A204.1 (cell line): ENCODE data around the gene ZNF662.
"Not testable (repeated sequence)": the region's sequence is repeated elsewhere in the genome, so short reads cannot be mapped to it uniquely, and the experiment has no call there.

Experiments
- FAIRE-seq: peaks from 2 replicates; lab custom pipeline; 2012; peaks lifted over from hg19 to GRCh38; lab: Jason Lieb, UNC

ZNF662 gene

DNA sequence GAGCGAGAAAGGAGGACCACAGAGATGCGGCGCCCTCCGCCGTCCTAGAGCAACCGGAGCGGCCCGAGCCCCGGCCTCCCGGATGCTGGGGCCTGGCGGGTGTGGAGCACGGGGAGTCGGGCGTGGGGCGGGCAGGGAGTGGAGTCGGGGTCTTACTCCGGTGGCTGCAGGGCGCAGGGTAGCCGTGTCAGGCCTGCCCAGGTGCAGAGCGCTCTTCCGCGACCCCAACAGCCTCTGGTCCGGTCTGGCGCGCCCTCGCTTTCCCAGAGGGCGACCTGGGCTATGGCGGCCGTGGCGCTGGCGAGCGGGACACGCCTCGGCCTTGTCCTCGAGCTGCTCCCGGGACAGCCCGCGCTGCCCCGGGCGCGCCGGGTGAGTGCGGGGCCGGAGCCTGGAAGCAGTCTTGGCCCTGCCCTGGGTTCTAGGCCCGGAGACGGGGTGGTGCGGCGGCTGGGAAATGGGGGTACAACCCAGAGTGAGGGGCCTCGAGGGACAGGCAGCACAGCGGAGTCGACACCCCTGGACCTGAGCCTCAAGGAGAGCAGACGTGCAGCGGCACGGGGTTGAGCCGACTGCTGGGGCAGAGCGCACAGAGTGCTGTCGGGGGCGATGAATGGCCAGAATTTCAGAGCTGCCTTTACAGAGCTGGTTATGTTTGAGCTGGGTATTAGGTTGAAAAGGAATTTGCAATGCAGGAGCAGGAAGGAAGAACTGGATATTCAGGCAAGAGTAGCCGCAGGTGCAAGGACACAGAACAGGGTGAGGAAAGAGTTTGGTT, at the start of gene ZNF662:
Gene ZNF662 (plus strand): TSS at position 73 of the 778 bp plus-strand sequence. CDS start 1,973 bp downstream, outside the sequence.
- FAIRE-seq = no peak

DNA sequence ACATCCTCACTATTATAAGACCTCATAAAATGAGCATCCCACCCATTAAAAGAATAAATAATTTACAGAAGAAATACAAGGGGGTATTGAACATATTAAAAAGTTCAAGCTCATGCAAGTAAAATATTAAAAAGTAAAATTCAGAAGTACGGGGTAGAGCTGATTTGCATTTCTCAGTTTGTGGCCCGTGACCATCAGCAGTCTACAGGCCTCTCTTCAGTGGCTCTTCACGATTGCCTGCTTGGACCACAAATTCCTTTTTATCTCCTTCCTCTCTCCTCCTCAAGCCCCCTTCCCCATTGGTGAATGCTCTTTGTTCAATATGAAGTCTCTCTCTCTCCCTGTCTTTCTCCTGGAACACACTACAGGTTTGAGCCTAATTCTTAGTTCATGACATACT, 49.4 kb upstream of the ZNF662 start:
- no peak for FAIRE-seq

DNA sequence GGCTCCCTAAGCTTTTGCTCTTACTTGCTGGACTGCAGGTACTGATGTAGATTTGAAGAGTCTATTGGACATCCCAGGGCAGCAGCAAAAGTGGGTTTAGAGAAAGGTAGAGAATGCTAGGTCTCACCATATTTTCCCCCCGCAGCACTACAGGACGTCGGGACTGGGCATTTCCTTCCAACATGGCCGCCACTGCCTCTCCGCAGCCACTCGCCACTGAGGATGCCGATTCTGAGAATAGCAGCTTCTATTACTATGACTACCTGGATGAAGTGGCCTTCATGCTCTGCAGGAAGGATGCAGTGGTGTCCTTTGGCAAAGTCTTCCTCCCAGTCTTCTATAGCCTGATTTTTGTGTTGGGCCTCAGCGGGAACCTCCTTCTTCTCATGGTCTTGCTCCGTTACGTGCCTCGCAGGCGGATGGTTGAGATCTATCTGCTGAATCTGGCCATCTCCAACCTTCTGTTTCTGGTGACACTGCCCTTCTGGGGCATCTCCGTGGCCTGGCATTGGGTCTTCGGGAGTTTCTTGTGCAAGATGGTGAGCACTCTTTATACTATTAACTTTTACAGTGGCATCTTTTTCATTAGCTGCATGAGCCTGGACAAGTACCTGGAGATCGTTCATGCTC, 41.5 kb upstream of the ZNF662 start:
- no peak for FAIRE-seq

DNA sequence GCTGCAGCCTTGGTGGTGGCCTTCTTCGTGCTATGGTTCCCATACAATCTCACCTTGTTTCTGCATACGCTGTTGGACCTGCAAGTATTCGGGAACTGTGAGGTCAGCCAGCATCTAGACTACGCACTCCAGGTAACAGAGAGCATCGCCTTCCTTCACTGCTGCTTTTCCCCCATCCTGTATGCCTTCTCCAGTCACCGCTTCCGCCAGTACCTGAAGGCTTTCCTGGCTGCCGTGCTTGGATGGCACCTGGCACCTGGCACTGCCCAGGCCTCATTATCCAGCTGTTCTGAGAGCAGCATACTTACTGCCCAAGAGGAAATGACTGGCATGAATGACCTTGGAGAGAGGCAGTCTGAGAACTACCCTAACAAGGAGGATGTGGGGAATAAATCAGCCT, 40.7 kb upstream of the ZNF662 start:
- no peak for FAIRE-seq

DNA sequence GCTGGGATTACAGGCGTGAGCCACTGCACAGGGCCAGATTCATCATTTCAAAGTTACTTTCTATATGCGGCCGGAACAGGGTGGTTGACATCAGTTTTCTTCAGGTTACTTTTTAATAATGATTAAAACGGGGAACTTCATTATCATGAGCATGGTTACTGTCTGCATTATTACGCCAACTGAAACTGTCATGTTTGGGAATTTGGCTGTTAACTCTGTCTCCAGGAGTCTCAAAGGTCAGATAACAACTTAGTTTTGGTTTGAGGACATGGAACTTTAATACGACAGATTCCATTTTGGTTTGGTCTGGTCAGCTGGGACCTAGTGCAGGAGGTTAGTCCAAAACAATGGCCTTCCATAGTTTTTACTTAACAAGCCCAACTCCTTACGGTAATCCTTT, 38.8 kb upstream of the ZNF662 start:
- no peak for FAIRE-seq

DNA sequence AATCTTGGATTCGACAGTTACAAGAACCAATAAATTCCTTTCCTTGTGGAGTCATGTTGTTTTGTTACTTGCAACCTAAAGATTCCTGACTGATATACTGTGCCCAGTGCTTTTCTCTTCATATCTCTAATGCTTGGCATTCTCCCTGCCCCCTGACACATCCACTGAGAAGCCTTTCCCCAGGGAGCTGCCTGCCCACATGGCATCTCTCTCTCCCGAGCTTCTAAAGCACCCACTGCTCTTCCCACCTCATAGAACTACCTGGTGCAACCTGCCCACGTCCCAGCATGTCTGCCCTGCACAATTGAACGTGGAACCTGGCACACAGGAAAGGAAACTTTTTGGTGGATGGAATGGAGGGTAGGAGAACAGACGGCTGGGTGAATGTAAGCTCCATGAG, 37.1 kb upstream of the ZNF662 start:
- FAIRE-seq = no peak

DNA sequence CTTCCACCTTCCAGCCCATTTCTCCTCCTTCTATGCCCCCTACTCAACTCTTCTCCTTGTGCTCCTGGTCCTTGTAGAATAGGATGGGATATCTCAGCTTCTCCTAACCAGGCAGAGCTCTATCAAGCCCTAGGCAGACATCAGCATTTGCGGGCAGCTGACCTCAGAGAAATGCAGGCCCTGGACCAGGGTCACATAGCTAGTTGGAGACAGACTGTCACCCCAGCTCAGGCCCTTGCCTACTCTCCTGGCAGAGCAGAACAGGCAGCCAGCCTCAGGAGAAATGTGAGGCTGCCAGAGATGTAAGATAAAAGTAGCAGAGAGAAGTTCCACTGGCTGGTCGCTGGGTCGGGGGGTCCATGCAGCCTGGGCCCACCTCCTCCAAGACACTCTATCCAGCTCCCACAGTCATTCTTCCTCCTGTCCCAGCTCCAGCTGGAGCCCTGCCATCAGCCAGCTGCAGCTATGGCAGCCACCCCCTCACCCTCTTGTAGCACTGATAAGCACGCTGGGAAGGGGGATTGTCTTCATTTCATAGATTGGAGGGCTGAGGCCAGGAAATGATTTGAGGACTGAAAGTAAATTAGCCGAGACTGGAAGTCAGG, 34.2 kb upstream of the ZNF662 start:
- FAIRE-seq = no peak

DNA sequence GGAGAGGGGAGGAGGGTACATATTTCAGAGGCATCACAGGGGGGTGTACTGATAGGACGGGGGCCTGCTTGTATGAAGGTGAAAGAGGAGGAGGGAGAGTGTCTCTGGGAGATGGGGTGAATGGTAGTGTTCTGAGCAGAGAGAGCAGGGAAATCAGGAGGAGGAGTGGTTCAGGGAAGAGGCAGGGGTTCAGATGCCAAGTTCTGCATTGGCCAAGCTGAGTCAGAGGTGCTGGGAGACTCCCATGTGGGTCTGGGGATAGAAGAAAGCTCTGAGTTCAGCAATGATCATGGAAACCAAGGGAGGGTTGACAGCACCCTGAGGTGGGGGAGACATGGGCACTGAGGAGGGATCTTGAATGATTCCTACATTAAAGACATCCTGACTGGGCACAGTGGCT, 33.2 kb upstream of the ZNF662 start:
- no peak for FAIRE-seq

DNA sequence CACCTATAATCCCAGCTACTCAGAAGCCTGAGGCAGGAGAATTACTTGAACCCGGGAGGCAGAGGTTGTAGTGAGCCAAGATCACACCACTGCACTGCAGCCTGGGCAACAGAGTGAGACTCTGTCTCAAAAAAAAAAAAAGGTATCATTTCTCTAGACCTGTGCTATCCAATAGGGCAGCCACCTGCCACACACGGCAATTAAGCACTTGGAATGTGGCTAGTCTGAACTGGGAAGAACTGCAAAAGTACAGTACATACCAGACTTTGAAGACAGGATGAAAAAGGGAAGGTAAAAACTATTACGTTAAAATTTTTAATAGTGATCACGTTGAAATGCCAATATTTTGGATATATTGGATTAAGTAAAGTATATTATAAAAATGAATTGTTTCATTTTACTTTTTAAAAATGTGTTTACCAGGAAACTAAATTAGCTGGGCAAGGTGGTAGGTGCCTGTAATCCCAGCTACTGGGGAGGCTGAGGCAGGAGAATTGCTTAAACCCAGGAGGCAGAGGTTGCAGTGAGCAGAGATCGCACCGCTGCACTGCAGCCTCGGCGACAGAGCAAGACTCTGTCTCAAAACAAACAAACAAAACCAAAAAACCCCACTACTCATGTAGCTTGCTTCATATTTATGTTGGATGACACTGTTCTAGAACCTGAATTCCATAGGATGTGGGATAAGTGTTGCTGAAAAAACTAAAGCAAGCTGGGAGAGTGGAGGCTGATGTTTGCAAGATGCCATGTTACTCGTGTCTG, 32.5 kb upstream of the ZNF662 start:
- FAIRE-seq = no peak

DNA sequence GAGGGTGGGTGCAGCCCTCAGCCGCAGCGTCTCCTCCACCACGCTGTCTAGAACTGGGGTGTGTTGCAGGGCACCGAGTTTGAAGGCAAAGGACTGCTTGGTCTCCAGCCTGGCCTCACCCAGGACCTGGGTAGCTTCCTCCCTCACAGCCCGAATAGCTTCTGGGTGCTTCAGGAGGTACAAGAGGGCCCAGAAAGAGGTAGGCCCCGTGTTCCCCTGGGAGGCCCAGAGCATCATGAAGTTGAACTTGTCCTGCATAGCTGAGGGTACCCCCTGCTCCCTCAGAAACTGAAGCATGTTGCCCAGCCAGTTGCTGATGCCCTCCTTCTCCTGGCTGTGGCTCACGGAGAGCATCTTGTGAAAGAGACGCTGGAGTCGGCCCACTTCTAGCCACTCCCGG, 31.2 kb upstream of the ZNF662 start:
- FAIRE-seq = no peak

DNA sequence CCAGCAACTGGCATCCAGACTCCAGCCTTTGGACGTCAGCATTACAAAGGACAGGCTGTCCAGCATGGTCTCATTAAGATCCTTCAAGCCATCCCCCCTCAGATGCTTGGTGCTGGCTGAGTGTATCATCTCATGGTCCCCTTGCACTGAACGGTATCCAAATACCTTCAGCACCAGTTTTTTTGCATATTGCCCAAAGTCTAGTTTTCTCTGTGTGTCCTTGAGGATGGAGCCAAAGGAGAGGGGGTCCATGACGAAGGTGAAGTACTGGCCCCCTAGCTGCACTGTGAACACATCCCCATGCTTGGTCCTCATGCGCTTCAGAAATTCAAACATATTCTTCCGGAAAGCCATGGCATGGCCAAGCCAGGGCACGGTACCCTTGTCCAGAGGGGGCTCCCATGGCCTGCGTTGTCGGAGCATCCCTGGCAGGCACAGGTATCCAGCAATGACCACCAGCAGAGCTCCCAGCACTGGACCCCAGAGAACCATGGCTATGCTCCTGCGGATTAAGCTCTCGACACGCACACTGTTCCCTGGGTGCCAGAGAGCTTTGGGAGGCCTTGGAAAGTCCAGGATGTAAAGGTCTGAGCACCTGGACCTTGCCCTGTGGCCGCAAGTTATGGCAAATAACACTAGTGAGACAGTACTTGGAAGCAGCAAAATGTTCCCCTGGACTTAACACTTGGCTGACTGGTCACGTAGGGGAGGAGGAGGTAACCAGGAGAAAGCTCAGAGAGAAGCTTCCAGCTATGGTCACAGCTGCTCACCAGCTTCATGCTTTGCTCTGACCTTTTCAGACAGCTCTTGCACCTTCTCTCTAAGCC, 30.4 kb upstream of the ZNF662 start, which contains the start of gene CYP8B1:
Gene CYP8B1 (minus strand): TSS at position 555 of the 827 bp plus-strand sequence. CDS start 63 bp downstream, at position 492.
- no peak for FAIRE-seq

DNA sequence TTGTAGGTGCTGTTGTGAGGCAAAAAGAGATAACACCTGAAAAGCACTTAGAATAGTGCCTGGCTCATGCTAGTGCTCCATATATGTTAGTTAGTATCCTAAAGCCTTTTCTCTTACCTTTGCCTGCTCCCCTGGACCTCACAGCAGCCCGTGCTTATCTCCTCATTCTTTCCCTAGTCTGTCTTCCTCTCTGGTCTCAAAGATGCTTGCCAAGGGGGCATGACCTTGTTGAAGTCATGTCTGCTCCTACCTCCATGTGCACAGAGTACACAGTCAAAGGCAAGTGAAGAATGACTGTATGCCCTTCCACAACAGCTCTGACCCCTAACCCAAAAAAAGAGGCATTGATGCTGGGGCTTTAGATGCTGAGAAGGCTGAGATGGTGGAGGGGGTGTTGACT, 29.5 kb upstream of the ZNF662 start:
- FAIRE-seq = no peak

DNA sequence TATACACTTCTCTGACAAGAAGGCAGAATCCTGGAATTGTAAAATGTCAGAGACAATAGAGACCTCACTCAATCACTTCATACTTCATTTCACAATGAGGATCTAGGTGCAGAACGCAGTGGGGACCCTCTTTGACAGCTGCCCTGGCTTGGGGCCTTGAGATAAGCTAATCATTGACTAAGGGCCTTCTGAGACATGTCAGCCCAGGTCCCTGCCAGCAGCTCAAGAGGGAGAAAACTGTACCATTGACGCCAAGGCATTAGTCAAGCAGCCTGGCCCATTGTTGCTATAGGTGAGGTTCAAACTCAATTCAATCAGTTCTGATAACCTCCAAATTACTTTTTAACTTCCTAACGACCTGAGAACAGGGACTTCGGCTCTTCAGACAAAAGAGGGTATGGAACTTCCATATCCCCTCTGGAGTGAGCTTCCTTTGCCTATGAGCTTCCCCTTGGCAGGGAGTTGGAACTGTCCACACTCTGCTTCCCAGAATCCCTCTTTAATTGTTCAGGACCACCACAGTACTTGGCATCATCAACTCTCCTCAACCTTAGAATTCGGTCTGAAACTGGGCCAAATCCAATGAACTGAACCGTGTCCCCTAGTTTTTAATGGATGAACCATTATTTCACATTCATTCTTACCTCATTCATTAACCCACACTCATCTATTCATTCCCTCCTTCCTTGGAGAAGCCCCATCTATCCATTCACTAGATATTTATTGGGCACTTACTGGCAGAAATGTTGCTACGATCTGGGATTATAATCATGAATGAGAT, 28.8 kb upstream of the ZNF662 start:
- FAIRE-seq = no peak

DNA sequence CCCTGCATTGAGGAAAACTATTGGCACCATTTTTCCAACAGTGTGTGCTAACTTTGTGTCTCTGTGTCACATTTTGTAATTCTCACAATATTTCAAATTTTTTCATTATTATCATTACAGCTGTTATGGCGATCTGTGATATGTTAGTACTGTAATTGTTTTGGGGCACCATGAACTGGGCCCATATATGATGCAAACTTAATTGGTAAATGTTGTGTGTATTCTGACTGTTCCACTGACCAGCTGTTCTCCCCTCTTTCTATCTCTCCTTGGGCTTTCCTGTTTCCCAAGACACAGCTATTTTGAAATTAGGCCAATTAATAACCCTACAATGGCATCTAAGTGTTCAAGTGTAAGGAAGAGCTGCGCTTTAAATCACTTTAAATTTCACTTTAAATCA, 28.1 kb upstream of the ZNF662 start:
- no peak for FAIRE-seq

DNA sequence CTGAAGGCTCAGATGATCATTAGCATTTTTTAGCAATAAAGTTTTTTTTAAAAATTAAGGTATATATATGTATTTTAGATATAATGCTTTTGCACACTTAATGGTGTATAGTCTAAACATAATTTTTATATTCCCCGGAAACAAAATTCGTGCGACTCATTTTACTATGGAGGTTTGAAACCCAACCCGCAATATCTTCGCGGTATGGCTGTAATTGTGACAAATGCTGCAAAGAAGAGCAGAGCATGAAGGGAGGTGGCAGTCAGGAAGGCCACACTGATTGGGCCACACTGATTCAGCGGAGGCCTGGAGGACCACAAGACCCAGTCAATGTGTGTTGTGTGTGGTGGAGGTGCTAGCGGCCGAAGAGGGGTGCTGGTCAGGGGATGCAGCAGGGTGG, 25.8 kb upstream of the ZNF662 start:
- FAIRE-seq = no peak

DNA sequence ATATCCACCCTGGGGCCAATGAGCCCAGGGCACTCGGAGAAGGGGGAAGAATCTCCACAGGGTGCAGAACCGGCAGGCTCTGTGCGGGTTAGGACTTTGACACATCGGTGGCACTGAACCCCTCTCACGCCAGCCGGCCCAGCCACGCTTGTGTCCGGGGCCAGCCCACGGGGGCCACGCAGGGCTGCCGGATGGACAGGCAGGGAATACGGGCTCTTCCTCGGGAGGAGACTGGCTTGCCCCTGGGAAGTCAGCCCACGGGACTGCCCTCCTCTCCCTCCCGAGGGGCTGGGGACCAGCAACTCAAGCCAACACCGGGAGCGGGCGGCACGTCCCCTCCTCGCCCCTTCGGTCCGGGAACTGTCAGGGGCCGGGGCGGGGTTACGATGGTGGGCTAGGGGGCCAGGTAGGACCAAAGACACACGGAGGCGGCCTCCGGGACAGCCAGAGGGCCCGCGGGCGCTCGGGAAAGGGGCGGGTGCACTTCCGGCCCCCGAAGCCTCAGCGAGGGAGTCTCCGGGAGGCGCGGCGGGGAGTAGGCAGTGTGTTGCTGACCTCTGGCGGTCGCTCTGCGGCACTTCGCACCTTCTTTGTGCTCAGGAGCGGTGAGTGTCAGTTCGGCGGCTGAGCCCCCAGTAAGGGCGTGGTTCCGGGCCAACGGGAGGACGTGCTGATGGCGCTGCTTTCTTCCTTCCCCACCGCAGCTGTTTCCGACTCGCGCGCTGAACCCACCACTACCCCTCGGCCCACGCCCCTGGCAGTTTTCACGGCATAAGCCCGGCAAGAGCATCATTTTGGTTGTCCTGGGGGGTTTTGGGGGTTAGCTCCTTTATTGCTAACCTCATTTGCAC, 25.1 kb upstream of the ZNF662 start:
- FAIRE-seq = no peak

DNA sequence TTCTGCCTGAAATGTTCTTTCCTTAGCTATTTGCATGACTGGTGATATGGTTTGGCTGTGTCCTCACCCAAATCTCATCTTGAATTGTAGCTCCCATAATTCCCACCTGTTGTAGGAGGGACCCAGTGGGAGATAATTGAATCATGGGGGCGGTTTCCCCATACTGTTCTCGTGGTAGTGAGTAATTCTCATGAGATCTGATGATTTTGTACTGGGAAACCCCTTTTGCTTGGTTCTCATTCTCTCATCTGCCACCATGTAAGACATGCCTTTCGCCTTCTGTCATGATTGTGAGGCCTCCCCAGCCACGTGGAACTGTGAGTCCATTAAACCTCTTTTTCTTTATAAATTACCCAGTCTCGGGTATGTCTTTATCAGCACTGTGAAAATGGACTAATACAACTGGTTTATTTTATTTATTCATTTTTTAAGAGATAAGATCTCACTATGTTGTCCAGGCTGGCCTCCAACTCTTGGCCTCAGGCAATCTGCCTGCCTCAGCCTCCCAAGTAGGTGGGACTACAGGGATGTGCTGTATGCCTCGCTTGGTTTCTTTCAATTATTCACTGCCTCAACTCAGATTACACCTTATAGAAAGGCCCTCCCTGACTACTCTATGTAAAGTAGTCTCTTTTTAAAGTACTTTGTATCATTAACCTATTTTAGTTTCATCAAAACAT, 22.6 kb upstream of the ZNF662 start:
- not testable (repeated sequence) for FAIRE-seq

DNA sequence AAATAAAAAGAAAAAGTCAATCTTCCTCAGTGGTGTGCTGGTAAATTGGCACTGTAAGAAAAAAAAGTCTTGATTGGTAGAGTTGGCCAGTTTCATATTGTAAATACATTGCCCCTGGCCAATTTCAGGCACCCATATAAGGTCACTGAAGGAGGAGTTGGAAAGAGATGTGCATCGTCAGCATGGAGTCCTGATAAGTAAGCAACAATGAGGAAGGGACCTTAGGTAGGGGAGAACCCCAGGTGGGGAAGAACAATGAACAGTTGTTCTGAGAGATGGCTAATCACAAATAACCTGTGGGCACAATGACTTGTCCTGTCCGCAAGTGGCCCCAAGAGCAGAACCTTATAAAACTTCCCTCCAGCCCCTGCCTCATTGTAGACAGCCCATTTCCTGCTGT, 21.6 kb upstream of the ZNF662 start:
- no peak for FAIRE-seq

DNA sequence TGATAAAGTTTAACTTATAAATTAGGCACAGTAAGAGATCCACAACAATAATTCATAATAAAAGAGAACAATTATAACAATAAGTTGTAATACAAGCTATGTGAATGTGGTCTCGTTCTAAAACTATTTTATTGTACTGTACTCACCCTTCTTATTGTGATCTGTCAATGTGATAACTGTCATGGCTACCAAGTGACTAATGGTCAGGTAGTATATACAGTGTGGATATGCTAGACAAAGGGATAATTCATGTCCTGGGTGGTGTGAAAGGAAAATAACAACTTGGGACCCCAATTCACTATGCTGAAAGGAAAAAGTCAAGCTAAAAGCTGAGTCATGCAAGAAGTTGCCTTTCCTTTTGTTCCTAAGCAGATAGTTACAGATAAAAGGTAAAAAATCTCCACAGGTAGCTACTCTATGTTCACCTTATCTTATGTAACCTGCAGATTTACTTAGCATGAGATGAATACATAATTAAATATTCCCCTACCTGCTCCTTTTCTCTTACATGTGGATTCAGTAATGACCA, 19.6 kb upstream of the ZNF662 start:
- FAIRE-seq = no peak
